H1 (cell line): ENCODE measurements around the gene RUVBL1. TPM values are rescaled to one million over a fixed set of nuclear protein-coding genes. Genes with fewer than 3 reads are reported as not detected.

Experiments
- BCL11A ChIP-seq, 2 experiments: IDR thresholded peaks; one replicate each; pipeline ENCODE4 v1.6.1; 2011; ENCODE audit warnings: low read depth in 2 of 2, low read length in 2 of 2, mild to moderate bottlenecking in 2 of 2
- BRCA1 ChIP-seq: IDR thresholded peaks from 2 replicates; pipeline ENCODE4 v1.6.1; 2012; ENCODE audit warnings: low read depth, low read length, improper control_type of control experiment
- CHD7 ChIP-seq: fragments of 300-600 bp; sonication (generic); IDR thresholded peaks from 2 replicates; pipeline ENCODE4 v1.7.1; 2012; ENCODE audit warnings: low read length, moderate library complexity, mild to moderate bottlenecking, inconsistent platforms; ENCODE audit not compliant: insufficient replicate concordance
- CREB1 ChIP-seq: IDR thresholded peaks from 2 replicates; pipeline ENCODE4 v1.6.1; 2012; ENCODE audit warnings: inconsistent platforms
- CTBP2 ChIP-seq: IDR thresholded peaks from 2 replicates; pipeline ENCODE4 v1.7.0; 2011; ENCODE audit warnings: borderline replicate concordance, mild to moderate bottlenecking, moderate library complexity, mixed read lengths, low read length; ENCODE audit not compliant: insufficient read depth, insufficient read length
- FOSL1 ChIP-seq: IDR thresholded peaks from 2 replicates; pipeline ENCODE4 v1.6.1; 2011; ENCODE audit warnings: mild to moderate bottlenecking, low read depth, low read length, moderate library complexity; ENCODE audit not compliant: insufficient read depth
- JUND ChIP-seq: IDR thresholded peaks from 2 replicates; pipeline ENCODE4 v1.6.1; 2011; ENCODE audit warnings: mild to moderate bottlenecking, improper control_type of control experiment, low read length
- POLR2AphosphoS5 ChIP-seq: IDR thresholded peaks from 2 replicates; pipeline ENCODE4 v1.6.1; 2011; ENCODE audit warnings: low read depth, low read length
- SIX5 ChIP-seq: IDR thresholded peaks from 2 replicates; pipeline ENCODE4 v1.6.1; 2011; ENCODE audit warnings: mild to moderate bottlenecking, low read depth, low read length
- TBP ChIP-seq: IDR thresholded peaks from 2 replicates; pipeline ENCODE4 v1.6.1; 2011; ENCODE audit warnings: low read depth, low read length, improper control_type of control experiment
- polyA plus RNA-seq, 7 experiments: library from polyadenylated mRNA; depleted of rRNA in 3 of 7; stranded (reverse) in 5 of 7; unstranded in 2 of 7; fragments of >200 nt in 5 of 7; fragments of 200-250 nt in 2 of 7; gene quantifications; 1 replicate in 5 of 7; 2 replicates in 1 of 7; 4 replicates in 1 of 7; pipeline versions ENCODE4 v1.2.1 to v1.2.3, GENCODE V29; 2011 to 2013; ENCODE audit warnings: missing spikeins in 2 of 7, mixed read lengths in 2 of 7
- total RNA-seq: library from RNA; stranded (reverse); fragmentation: NEBNext Ultra II Directional; extraction: Animal tissue kit (Norgen Biotek cat#: 25700); gene quantifications from 2 replicates; pipeline ENCODE4 v1.2.1, GENCODE V29; 2021

RUVBL1 gene
- total and polyA plus RNA-seq, 2 of the 8 experiments (the other 6 are each of a cell fraction or from before 2014, with no cell fraction given) = 112 to 135 TPM

- no peak for TF ChIP-seq BRCA1
- TF ChIP-seq CHD7 = no peak
- no peak for TF ChIP-seq JUND
- no peak for TF ChIP-seq CREB1
- TF ChIP-seq TBP = no peak
- no peak for TF ChIP-seq BCL11A (IDR thresholded peaks at IDR 0.05; ENCODE audit: low read depth in 2 of 2, low read length in 2 of 2)
- TF ChIP-seq CTBP2 = no peak
- no peak for TF ChIP-seq SIX5
- no peak for TF ChIP-seq POLR2AphosphoS5
- TF ChIP-seq FOSL1 = no peak
These were observed 11.1 kb downstream of the RUVBL1 start (continued) for GRCh38 chr3:128112357-128112968.
